SK-N-SH treated with all-trans-retinoic acid at 6 μM for 48 hours (cell line): ENCODE measurements around the gene EIF4EBP2.

Experiments
- CSDC2 ChIP-seq: fragments of 250-450 bp; sonication (Bioruptor Pico); IDR thresholded peaks from 2 replicates; pipeline ENCODE4 v1.5.0; 2020; ENCODE audit warnings: mild to moderate bottlenecking, moderate library complexity
- OSR1 ChIP-seq: fragments of 250-450 bp; sonication (Bioruptor Pico); IDR thresholded peaks from 2 replicates; pipeline ENCODE4 v1.8.0; 2022; ENCODE audit warnings: moderate library complexity, mild to moderate bottlenecking, inconsistent platforms
- PATZ1 ChIP-seq: fragments of 250-450 bp; sonication (Bioruptor Pico); IDR thresholded peaks from 2 replicates; pipeline ENCODE4 v1.8.0; 2020; ENCODE audit warnings: mild to moderate bottlenecking, moderate library complexity, borderline replicate concordance
- RARB ChIP-seq: fragments of 250-450 bp; sonication (Bioruptor Pico); IDR thresholded peaks from 2 replicates; pipeline ENCODE4 v1.8.0; 2021; ENCODE audit warnings: mild to moderate bottlenecking, moderate library complexity
- TCF4 ChIP-seq: fragments of 250-450 bp; sonication (Bioruptor Pico); IDR thresholded peaks from 2 replicates; pipeline ENCODE4 v1.8.0; 2021; ENCODE audit warnings: mild to moderate bottlenecking, moderate library complexity, borderline replicate concordance
- TOX ChIP-seq: fragments of 250-450 bp; sonication (Bioruptor Pico); IDR thresholded peaks from 2 replicates; pipeline ENCODE4 v1.8.0; 2021; ENCODE audit warnings: mild to moderate bottlenecking, moderate library complexity, borderline replicate concordance
- ZC3H10 ChIP-seq: fragments of 250-450 bp; sonication (Bioruptor Pico); IDR thresholded peaks from 2 replicates; pipeline ENCODE4 v1.5.1; 2021; ENCODE audit warnings: mild to moderate bottlenecking, moderate library complexity
- ZFP3 ChIP-seq: fragments of 250-450 bp; sonication (Bioruptor Pico); IDR thresholded peaks from 2 replicates; pipeline ENCODE4 v1.5.0; 2020; ENCODE audit warnings: mild to moderate bottlenecking, moderate library complexity
- ZFP30 ChIP-seq: fragments of 450-650 bp; formaldehyde crosslinking; IDR thresholded peaks from 2 replicates; pipeline ENCODE4 v1.5.0; 2022; ENCODE audit warnings: mild to moderate bottlenecking, moderate library complexity

DNA sequence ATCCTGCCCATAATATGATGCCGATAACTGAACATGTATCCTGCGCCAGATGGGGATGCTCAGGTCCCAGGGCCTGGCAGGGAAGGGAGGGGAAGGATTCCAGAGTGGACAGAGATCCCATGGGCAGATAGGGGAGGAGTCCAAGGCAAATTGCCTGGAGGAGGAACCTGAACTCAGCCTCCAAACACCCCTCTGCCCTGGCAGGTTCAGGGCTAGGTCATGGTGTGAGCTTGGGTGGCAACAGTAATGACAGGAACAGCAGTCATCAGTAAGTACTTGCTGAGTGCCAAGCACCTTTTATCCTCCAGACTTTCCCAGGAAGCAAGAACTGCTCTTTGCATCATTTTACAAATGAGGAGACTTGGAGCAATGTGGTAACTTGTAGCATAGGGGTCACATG lies 70.8 kb downstream of the EIF4EBP2 start:
- TF ChIP-seq ZC3H10 (CRISPR knock-in tag): no peak
- no peak for TF ChIP-seq TOX (CRISPR knock-in tag)
- no peak for TF ChIP-seq ZFP30
- TF ChIP-seq CSDC2 (CRISPR knock-in tag): no peak
- no peak for TF ChIP-seq ZFP3 (CRISPR knock-in tag)
- no peak for TF ChIP-seq RARB (CRISPR knock-in tag)
- TF ChIP-seq OSR1 (CRISPR knock-in tag): no peak
- TF ChIP-seq TCF4: no peak
- TF ChIP-seq PATZ1: no peak
